H1 (cell line): Measurements from ENCODE around the gene RAB40C. TPM values are rescaled to one million over a fixed set of nuclear protein-coding genes. Genes with fewer than 3 reads are reported as not detected.

ENCODE experiments used
- CTCF ChIA-PET: fragments of 300-600 bp; sonication (Branson Sonifier 250); formaldehyde crosslinking; loops from one replicate; lab custom pipeline; 2021; ENCODE audit not compliant: partially characterized antibody; lab: Charles Lee
- POLR2A ChIA-PET: fragments of 300-600 bp; sonication (Branson Sonifier 250); formaldehyde crosslinking; loops from one replicate; lab custom pipeline; 2021; ENCODE audit warnings: inconsistent platforms; ENCODE audit not compliant: partially characterized antibody; lab: Charles Lee
- DNase-seq, 2 experiments: peaks; one replicate each; pipeline versions ENCODE4 v3.0.0 to v3.0.0-alpha.2; 2010 to 2022; ENCODE audit warnings: low spot score in 2 of 2, low read depth in 1 of 2, mixed read lengths in 1 of 2
- FAIRE-seq: peaks from 2 replicates; lab custom pipeline; 2011; peaks lifted over from hg19 to GRCh38; lab: Jason Lieb, UNC
- H2AFZ ChIP-seq: 2 replicates; pipeline ENCODE4 v1.8.1; 2012; ENCODE audit warnings: low read length, inconsistent platforms
- H2AK5ac ChIP-seq: 2 replicates; pipeline ENCODE4 v1.6.1; 2013; ENCODE audit warnings: low read depth, low read length
- H2BK120ac ChIP-seq: replicated peaks from 2 replicates; pipeline ENCODE3; 2013; ENCODE audit warnings: low read depth, low read length, inconsistent platforms
- H2BK12ac ChIP-seq: 2 replicates; pipeline ENCODE4 v1.6.1; 2013; ENCODE audit warnings: low read depth, low read length
- H2BK15ac ChIP-seq: 2 replicates; pipeline ENCODE4 v1.6.1; 2013; ENCODE audit warnings: low read length
- H2BK20ac ChIP-seq: 2 replicates; pipeline ENCODE4 v1.6.1; 2013; ENCODE audit warnings: low read length
- H2BK5ac ChIP-seq: 2 replicates; pipeline ENCODE4 v1.6.1; 2013; ENCODE audit warnings: low read depth, low read length
- H3K14ac ChIP-seq: 2 replicates; pipeline ENCODE4 v1.6.1; 2013; ENCODE audit warnings: inconsistent platforms; ENCODE audit not compliant: insufficient read length
- H3K18ac ChIP-seq: 2 replicates; pipeline ENCODE4 v1.6.1; 2013; ENCODE audit warnings: low read length; ENCODE audit errors: extremely low read depth
- H3K23ac ChIP-seq: 2 replicates; pipeline ENCODE4 v1.6.1; 2013; ENCODE audit warnings: inconsistent platforms; ENCODE audit not compliant: insufficient read length
- H3K23me2 ChIP-seq: 2 replicates; pipeline ENCODE4 v1.6.1; 2013; ENCODE audit warnings: low read depth, low read length
- H3K27ac ChIP-seq: 2 replicates; pipeline ENCODE4 v1.6.1; 2011; ENCODE audit warnings: low read depth, low read length, inconsistent platforms
- H3K27me3 ChIP-seq, 4 experiments: replicated peaks in 1 of 4; 1 replicate in 1 of 4; 2 replicates in 3 of 4; pipeline versions ENCODE4 v1.6.1 to v1.8.1; 2011 to 2013; ENCODE audit warnings: low read length in 3 of 4, mild to moderate bottlenecking in 3 of 4, inconsistent platforms in 2 of 4, mixed read lengths in 2 of 4, moderate library complexity in 1 of 4; ENCODE audit not compliant: control insufficient read depth in 3 of 4, insufficient read depth in 3 of 4; ENCODE audit errors: extremely low read depth in 1 of 4
- H3K36me3 ChIP-seq, 4 experiments: 2 replicates each; pipeline versions ENCODE4 v1.6.1 to v1.8.1; 2011 to 2013; ENCODE audit warnings: mild to moderate bottlenecking in 4 of 4, low read length in 3 of 4, moderate library complexity in 2 of 4, control low read depth in 1 of 4, inconsistent platforms in 1 of 4; ENCODE audit not compliant: insufficient read depth in 4 of 4, control insufficient read depth in 2 of 4
- H3K4ac ChIP-seq: replicated peaks from 2 replicates; pipeline ENCODE3; 2013; ENCODE audit warnings: low read length, low read depth, mixed read lengths, inconsistent platforms; ENCODE audit not compliant: insufficient read length
- H3K4me1 ChIP-seq, 4 experiments: replicated peaks in 1 of 4; 1 replicate in 1 of 4; 2 replicates in 3 of 4; pipeline versions ENCODE4 v1.6.1 to v1.8.1; 2011 to 2013; ENCODE audit warnings: low read length in 3 of 4, inconsistent platforms in 2 of 4, mixed read lengths in 1 of 4; ENCODE audit not compliant: insufficient read depth in 4 of 4, control insufficient read depth in 3 of 4
- H3K4me2 ChIP-seq, 2 experiments: 2 replicates each; pipeline versions ENCODE4 v1.6.1 to v1.8.1; 2011 to 2013; ENCODE audit warnings: low read depth in 2 of 2, low read length in 2 of 2, control low read depth in 1 of 2, inconsistent platforms in 1 of 2, mild to moderate bottlenecking in 1 of 2; ENCODE audit not compliant: insufficient read depth in 1 of 2
- H3K4me3 ChIP-seq, 4 experiments: fragments of 200-600, 300-600 bp in 1 of 4; sonication (generic), shearing (Covaris generic), sonication (Bioruptor Twin) in 1 of 4; 2 replicates each; pipeline versions ENCODE4 v1.5.1 to v1.8.1; 2011 to 2016; ENCODE audit warnings: low read length in 4 of 4, low read depth in 3 of 4, control low read depth in 2 of 4, inconsistent platforms in 2 of 4, mild to moderate bottlenecking in 2 of 4, mixed read lengths in 1 of 4, moderate library complexity in 1 of 4; ENCODE audit not compliant: insufficient read depth in 2 of 4; ENCODE audit errors: extremely low read depth in 1 of 4
- H3K56ac ChIP-seq: replicated peaks from 2 replicates; pipeline ENCODE3; 2013; ENCODE audit warnings: low read depth, mild to moderate bottlenecking, mixed read lengths, low read length, inconsistent platforms; ENCODE audit not compliant: insufficient read length
- H3K79me1 ChIP-seq: 2 replicates; pipeline ENCODE4 v1.6.1; 2013; ENCODE audit warnings: low read depth, low read length, control low read depth
- H3K79me2 ChIP-seq, 2 experiments: 2 replicates each; pipeline versions ENCODE4 v1.6.1 to v1.8.1; 2012 to 2013; ENCODE audit warnings: low read length in 2 of 2, mild to moderate bottlenecking in 2 of 2, inconsistent platforms in 1 of 2; ENCODE audit not compliant: insufficient read depth in 2 of 2, control insufficient read depth in 1 of 2
- H3K9ac ChIP-seq, 4 experiments: replicated peaks in 1 of 4; 1 replicate in 1 of 4; 2 replicates in 3 of 4; pipeline versions ENCODE4 v1.6.1 to v1.8.1; 2011 to 2013; ENCODE audit warnings: low read depth in 3 of 4, low read length in 3 of 4, control low read depth in 2 of 4, mild to moderate bottlenecking in 2 of 4, moderate library complexity in 2 of 4, inconsistent platforms in 1 of 4; ENCODE audit errors: extremely low read depth in 1 of 4
- H3K9me3 ChIP-seq, 2 experiments: 2 replicates each; pipeline versions ENCODE4 v1.6.1 to v1.8.1; 2012 to 2013; ENCODE audit warnings: mild to moderate bottlenecking in 2 of 2, moderate library complexity in 2 of 2, control low read depth in 1 of 2, inconsistent platforms in 1 of 2, low read depth in 1 of 2, low read length in 1 of 2, mixed read lengths in 1 of 2; ENCODE audit not compliant: insufficient read depth in 2 of 2
- H4K20me1 ChIP-seq, 2 experiments: replicated peaks in 1 of 2; 2 replicates each; pipeline versions ENCODE3 to v1.8.1; 2011 to 2013; ENCODE audit warnings: inconsistent platforms in 2 of 2, low read length in 2 of 2, mild to moderate bottlenecking in 1 of 2; ENCODE audit not compliant: insufficient read depth in 2 of 2, control insufficient read depth in 1 of 2
- H4K5ac ChIP-seq: 2 replicates; pipeline ENCODE4 v1.6.1; 2013; ENCODE audit warnings: low read length, low read depth, mixed read lengths, inconsistent platforms; ENCODE audit not compliant: insufficient read length
- H4K8ac ChIP-seq: 2 replicates; pipeline ENCODE4 v1.8.0; 2013; ENCODE audit warnings: mild to moderate bottlenecking, moderate library complexity, low read length, inconsistent platforms; ENCODE audit not compliant: insufficient read depth; ENCODE audit errors: extremely low read depth
- H4K91ac ChIP-seq: replicated peaks from 2 replicates; pipeline ENCODE3; 2013; ENCODE audit warnings: low read length, mixed read lengths, inconsistent platforms; ENCODE audit not compliant: insufficient read length
- BACH1 ChIP-seq: IDR thresholded peaks from 2 replicates; pipeline ENCODE4 v1.6.1; 2012; ENCODE audit warnings: low read length, improper control_type of control experiment
- CBX8 ChIP-seq: fragments of 300-800, 300-1000 bp; sonication (generic); IDR thresholded peaks from 2 replicates; pipeline ENCODE4 v1.7.1; 2016; ENCODE audit warnings: low read depth, low read length, borderline replicate concordance
- HDAC6 ChIP-seq: IDR thresholded peaks from one replicate; pipeline ENCODE4 v1.7.1; 2012; ENCODE audit warnings: low read depth, mild to moderate bottlenecking, inconsistent platforms, low read length, moderate library complexity
- POU5F1 ChIP-seq: IDR thresholded peaks from 2 replicates; pipeline ENCODE4 v1.6.1; 2011; ENCODE audit warnings: low read depth, mild to moderate bottlenecking, low read length, moderate library complexity
- TAF1 ChIP-seq: IDR thresholded peaks from 2 replicates; pipeline ENCODE4 v1.6.1; 2011; ENCODE audit warnings: mild to moderate bottlenecking, low read depth, low read length
- WGBS, 2 experiments: shearing (Covaris generic) in 1 of 2; methylation state at CpG; one replicate each; pipeline versions ENCODE4 v1.1.6 to v1.1.7; 2013 to 2015; ENCODE audit warnings: low lambda C conversion rate in 2 of 2, mixed read lengths in 2 of 2, inconsistent platforms in 1 of 2, low coverage in 1 of 2, missing lambda C conversion rate in 1 of 2; ENCODE audit not compliant: insufficient replicate concordance in 2 of 2, insufficient coverage in 1 of 2, insufficient read length in 1 of 2; ENCODE audit errors: extremely low coverage in 1 of 2, missing lambda C conversion rate in 1 of 2; 5-methylcytosine and 5-hydroxymethylcytosine counted together
- polyA plus RNA-seq, 7 experiments: library from polyadenylated mRNA; depleted of rRNA in 3 of 7; stranded (reverse) in 5 of 7; unstranded in 2 of 7; fragments of >200 nt in 5 of 7; fragments of 200-250 nt in 2 of 7; gene quantifications; 1 replicate in 5 of 7; 2 replicates in 1 of 7; 4 replicates in 1 of 7; pipeline versions ENCODE4 v1.2.1 to v1.2.3, GENCODE V29; 2011 to 2013; ENCODE audit warnings: missing spikeins in 2 of 7, mixed read lengths in 2 of 7
- total RNA-seq: library from RNA; stranded (reverse); fragmentation: NEBNext Ultra II Directional; extraction: Animal tissue kit (Norgen Biotek cat#: 25700); gene quantifications from 2 replicates; pipeline ENCODE4 v1.2.1, GENCODE V29; 2021

The RAB40C gene
- total and polyA plus RNA-seq, 2 of the 8 experiments (the other 6 are each of a cell fraction or from before 2014, with no cell fraction given): 13.9 to 15.6 TPM

DNA sequence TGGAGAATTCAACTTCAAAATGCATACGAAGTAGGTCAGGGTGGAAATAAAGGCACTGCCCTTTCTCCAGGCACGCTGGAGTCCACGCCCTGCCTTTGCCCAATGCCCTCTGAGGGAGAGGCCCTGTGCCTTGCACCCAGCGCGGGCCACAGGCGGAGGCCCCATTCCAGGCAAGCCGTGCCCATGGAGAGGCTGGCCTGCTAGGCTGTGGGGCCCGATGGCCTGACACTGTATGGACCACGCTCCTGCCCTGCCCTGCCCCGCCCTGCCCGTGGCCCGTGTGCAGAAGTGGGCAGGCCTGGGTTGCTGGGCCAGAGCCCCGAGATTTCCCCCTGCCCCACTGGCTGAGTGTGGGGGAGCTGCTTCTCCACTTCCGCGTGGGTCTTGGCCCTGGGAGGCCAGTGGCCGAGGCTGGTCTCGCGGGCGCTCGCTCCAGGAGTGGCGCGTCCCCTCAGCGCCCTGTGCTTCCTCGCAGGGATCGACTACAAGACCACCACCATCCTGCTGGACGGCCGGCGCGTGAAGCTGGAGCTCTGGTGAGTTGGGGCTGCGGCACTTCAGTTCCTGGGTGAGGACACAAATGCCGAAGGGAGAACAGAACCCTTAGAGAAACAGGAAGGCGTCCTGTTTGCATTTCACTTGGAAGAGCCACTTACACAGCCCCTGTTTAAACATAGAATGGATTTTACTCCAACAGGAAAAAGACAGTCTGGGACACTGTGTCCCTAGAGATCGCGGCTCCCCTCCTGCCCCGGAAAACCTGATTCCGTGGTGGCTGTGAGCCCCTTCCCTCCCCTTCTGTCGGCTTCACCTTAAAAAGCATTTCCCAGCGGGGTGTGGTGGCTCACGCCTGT is 27.1 kb downstream of the RAB40C start:
- Histone ChIP-seq H3K27me3 (no peaks in the 10 kb centered on the region), H2BK120ac (no peak overlapping the region), H2BK12ac (no peak overlapping the region), H3K14ac (no peak overlapping the region), H3K4me1 (peaks cover 0 to 5% (median under 1%) of the 10 kb centered on the region in 4 experiments; a peak in 2 of 7 replicates), H3K9me3 (no peaks in the 10 kb centered on the region), H3K23ac (no peak overlapping the region), H3K56ac (no peak overlapping the region), H2AFZ (no peak overlapping the region), H3K79me2 (no peaks in the 10 kb centered on the region), H3K4me2 (no peak overlapping the region), H2BK15ac (no peak overlapping the region), H4K5ac (no peak overlapping the region), H3K18ac (no peak overlapping the region), H3K4ac (no peak overlapping the region), H4K8ac (no peak overlapping the region), H4K91ac (no peak overlapping the region), H3K27ac (no peak overlapping the region), H2BK20ac (no peak overlapping the region), H3K36me3 (no peaks in the 10 kb centered on the region; a peak in 1 of 8 replicates), H4K20me1 (peaks cover 4% of the 10 kb centered on the region in 2 experiments), H3K23me2 (no peaks in the 10 kb centered on the region), H3K79me1 (peaks cover 6% of the 10 kb centered on the region), H2AK5ac (no peak overlapping the region), H3K9ac (no peak overlapping the region), H2BK5ac (no peak overlapping the region), H3K4me3 (no peak overlapping the region)
- ChIA-PET CTCF (interaction anchor here (1.3 to 2.5 kb wide), 2 partner anchors 11 to 17 kb away, joined by 3 to 7 read pairs; no protein-coding TSS in a partner anchor), POLR2A (no interaction called here)
- FAIRE-seq (no peak), DNase-seq (no peak)
- 94% methylated on average over 33 of the region's 39 CpGs; no CpG with 5 or more reads in 1 of the 2 experiments for WGBS, 2 experiments
- TF ChIP-seq POU5F1: no peak
- TF ChIP-seq TAF1: no peak
- TF ChIP-seq HDAC6: no peak
- TF ChIP-seq CBX8: no peak
- TF ChIP-seq BACH1: no peak
